ENCODE results near the gene KPNA6. TPM values are rescaled to one million over a fixed set of nuclear protein-coding genes. Genes with fewer than 3 reads are reported as not detected.
A peak's percentile ranks its signal among the peaks of the same experiment; 100 is the strongest.

KPNA6 gene
- total and polyA plus RNA-seq, 9 of the 15 experiments (the other 6 are each of a cell fraction or from before 2014, with no cell fraction given) = 20.1 to 54.6 (median 32.2) TPM

- TF ChIP-seq ZNF398 (CRISPR knock-in tag; IDR thresholded peaks at IDR 0.05) (no peak), CHD4 (IDR thresholded peaks at IDR 0.05; ENCODE audit: insufficient read depth, insufficient replicate concordance, low read depth, low read length, poor library complexity, severe bottlenecking) (no peak), ATF7 (IDR thresholded peaks at IDR 0.05) (no peak), SIRT6 (IDR thresholded peaks at IDR 0.05; ENCODE audit: low read depth, low read length) (no peak), DPF2 (IDR thresholded peaks at IDR 0.05) (no peak), ZBTB9 (CRISPR knock-in tag; IDR thresholded peaks at IDR 0.05) (no peak), NEUROD1 (IDR thresholded peaks at IDR 0.05; ENCODE audit: borderline replicate concordance, low read depth, low read length, partially characterized antibody) (no peak), ARID3A (IDR thresholded peaks at IDR 0.05; ENCODE audit: borderline replicate concordance, low read depth, low read length) (no peak), ZNF644 (tag; IDR thresholded peaks at IDR 0.05; ENCODE audit: low read depth) (no peak), E2F5 (CRISPR knock-in tag; IDR thresholded peaks at IDR 0.05) (no peak), LEF1 (IDR thresholded peaks at IDR 0.05) (no peak), ZNF785 (CRISPR knock-in tag; IDR thresholded peaks at IDR 0.05) (no peak), ZNF507 (tag; conservative IDR thresholded peaks at IDR 0.05) (no peak), RB1 (IDR thresholded peaks at IDR 0.05; ENCODE audit: low read depth) (peak; percentile 30; the same call in 1 of the 2 replicates), TCF15 (CRISPR knock-in tag; IDR thresholded peaks at IDR 0.05) (no peak), SIN3A (IDR thresholded peaks at IDR 0.05; ENCODE audit: borderline replicate concordance in 2 of 2, control insufficient read depth in 1 of 2, low read depth in 2 of 2, low read length in 2 of 2) (no peak), STAT5B (CRISPR knock-in tag; IDR thresholded peaks at IDR 0.05) (no peak; the same call in 1 of the 2 replicates), PTBP1 (IDR thresholded peaks at IDR 0.05; ENCODE audit: low read depth, low read length) (no peak), SRF (CRISPR knock-in tag; IDR thresholded peaks at IDR 0.05) (peak in 1 of 2 experiments; percentile 47; a peak in 1 of 4 replicates), POU5F1 (IDR thresholded peaks at IDR 0.05; ENCODE audit: borderline replicate concordance, low read depth, low read length, partially characterized antibody) (no peak), BACH1 (tag; IDR thresholded peaks at IDR 0.05) (no peak)
Measured at GRCh38 chr1:32063261-32063681, 44.6 kb upstream of the KPNA6 start (continued).
